Pancreas (tissue), 10 donors: ENCODE results near the gene GGACT. TPM values are rescaled to one million over a fixed set of nuclear protein-coding genes. Genes with fewer than 3 reads are reported as not detected.

ENCODE experiments used
- ATAC-seq, 4 donors: fragments of 200-7000 bp; cut with Tn5 transposase; one replicate each; pipeline versions ENCODE4 v1.8.0 to v1.9.1; 2020; ENCODE audit warnings: mild to moderate bottlenecking in 4 of 4, moderate library complexity in 4 of 4
- DNase-seq, 6 donors: peaks; one replicate each; pipeline ENCODE4 v3.0.0-alpha.2; 2020
- FAIRE-seq: peaks from 2 replicates; lab custom pipeline; 2012; peaks lifted over from hg19 to GRCh38; lab: Jason Lieb, UNC
- H3K27ac ChIP-seq, 4 donors: fragments of 200-600 bp; sonication (generic); 1 replicate in 3 of 4; 2 replicates in 1 of 4; pipeline versions ENCODE4 v1.5.0 to v1.8.0; 2020
- H3K27me3 ChIP-seq, 4 donors: fragments of 200-600 bp; one replicate each; pipeline ENCODE4 v1.8.0; 2021
- H3K36me3 ChIP-seq, 3 donors: fragments of 200-600 bp; sonication (generic) in 1 of 3; one replicate each; pipeline versions ENCODE4 v1.5.0 to v1.8.0; 2020 to 2021
- H3K4me1 ChIP-seq, 3 donors: fragments of 200-600 bp; one replicate each; pipeline ENCODE4 v1.8.0; 2021
- H3K4me3 ChIP-seq, 4 donors: fragments of 200-600 bp; sonication (generic) in 2 of 4; one replicate each; pipeline versions ENCODE4 v1.5.0 to v1.8.0; 2020 to 2021
- H3K9me3 ChIP-seq, 4 donors: fragments of 200-600 bp; one replicate each; pipeline ENCODE4 v1.8.0; 2021
- WGBS, 2 donors: extraction: QIAGEN DNeasy Blood & Tissue Kit; methylation state at CpG; one replicate each; pipeline ENCODE4 v1.1.7; 2013; 5-methylcytosine and 5-hydroxymethylcytosine counted together
- intact Hi-C, 3 donors: fragments of 100-400 bp; cut with DNase I; formaldehyde crosslinking; loops; one replicate each; pipeline versions ENCODE4 v1.11.1 to v1.14.2; 2022
- polyA plus RNA-seq, 2 donors: library from polyadenylated mRNA; stranded (reverse); fragments of 200-250 nt; gene quantifications; one replicate each; pipeline ENCODE4 v1.2.3, GENCODE V29; 2013
- total RNA-seq, 6 donors: library from RNA; stranded (reverse); fragmentation: NEBNext Ultra II Directional in 4 of 6; extraction: Animal tissue kit (Norgen Biotek cat#: 25700) in 4 of 6; gene quantifications; one replicate each; pipeline versions ENCODE4 v1.2.1 to v1.2.4, GENCODE V29; 2021 to 2023
- TF ChIP-seq, protein P1 (sequence below), 4 donors: fragments of 200-600 bp; sonication (generic) in 3 of 4; IDR thresholded peaks; one replicate each; pipeline versions ENCODE4 v1.5.0 to v1.8.0; 2021; ENCODE audit warnings: antibody characterized with exemption in 4 of 4
- donor health status: healthy with polysubstance abuse.
- donor health status: DM: no; HTN: no; CAD: no; lungs with moderate emphysema.
- donor health status: DM: no; HTN: no; CAD: no.
- donor health status: control.
- donor health status: control.
- donor health status: Bipolar disorder and iron deficiency.
- donor health status: DM: yes; HTN: yes; CAD: no.
- donor health status: DM: no; HTN: no; CAD: no.
- donor health status: DM: no; HTN: no; CAD: no.
- donor health status: DM: yes; HTN: yes; CAD: no.

The GGACT gene
- total and polyA plus RNA-seq, 8 donors, result 1.6 to 7.0 (median 6.1) TPM

DNA sequence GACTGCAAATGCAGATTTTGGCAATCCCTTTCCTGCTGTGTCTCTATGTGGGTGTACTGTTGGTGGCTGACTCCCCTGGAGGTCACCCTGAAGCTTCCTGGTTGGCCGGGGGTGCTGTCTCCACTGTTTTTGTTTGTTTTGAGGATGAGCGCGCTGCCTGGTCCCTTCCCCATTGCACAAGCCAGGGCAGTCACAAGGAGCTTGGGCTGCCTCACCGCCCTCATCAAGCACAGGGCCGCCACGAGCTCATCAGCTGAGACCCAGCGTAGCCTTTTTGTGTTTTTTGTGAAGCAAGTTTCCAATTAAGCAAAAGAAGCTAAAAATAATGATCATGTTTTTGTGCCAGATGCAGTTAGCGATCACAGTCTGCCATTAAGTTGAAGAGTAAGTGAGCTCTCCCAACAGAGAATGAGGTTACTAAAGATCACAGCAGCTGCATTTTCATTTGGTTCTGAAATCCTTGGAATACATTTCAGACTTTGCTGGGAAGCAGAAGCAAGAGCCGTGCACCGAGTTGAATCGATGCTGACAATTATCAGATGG, 57.8 kb downstream of the GGACT start:
- DNase-seq (no peak), FAIRE-seq (no peak), ATAC-seq (no peak)
- TF ChIP-seq, protein P1, sequence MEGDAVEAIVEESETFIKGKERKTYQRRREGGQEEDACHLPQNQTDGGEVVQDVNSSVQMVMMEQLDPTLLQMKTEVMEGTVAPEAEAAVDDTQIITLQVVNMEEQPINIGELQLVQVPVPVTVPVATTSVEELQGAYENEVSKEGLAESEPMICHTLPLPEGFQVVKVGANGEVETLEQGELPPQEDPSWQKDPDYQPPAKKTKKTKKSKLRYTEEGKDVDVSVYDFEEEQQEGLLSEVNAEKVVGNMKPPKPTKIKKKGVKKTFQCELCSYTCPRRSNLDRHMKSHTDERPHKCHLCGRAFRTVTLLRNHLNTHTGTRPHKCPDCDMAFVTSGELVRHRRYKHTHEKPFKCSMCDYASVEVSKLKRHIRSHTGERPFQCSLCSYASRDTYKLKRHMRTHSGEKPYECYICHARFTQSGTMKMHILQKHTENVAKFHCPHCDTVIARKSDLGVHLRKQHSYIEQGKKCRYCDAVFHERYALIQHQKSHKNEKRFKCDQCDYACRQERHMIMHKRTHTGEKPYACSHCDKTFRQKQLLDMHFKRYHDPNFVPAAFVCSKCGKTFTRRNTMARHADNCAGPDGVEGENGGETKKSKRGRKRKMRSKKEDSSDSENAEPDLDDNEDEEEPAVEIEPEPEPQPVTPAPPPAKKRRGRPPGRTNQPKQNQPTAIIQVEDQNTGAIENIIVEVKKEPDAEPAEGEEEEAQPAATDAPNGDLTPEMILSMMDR (IDR thresholded peaks at IDR 0.05), result no peak
- 62 to 74% methylated on average over 11 of the region's 11 CpGs for WGBS, 2 donors
- Histone ChIP-seq H3K4me3 (no peak overlapping the region), H3K4me1 (peaks cover 19 to 25% (median 22%) of the 10 kb centered on the region in 3 donors), H3K27me3 (no peaks in the 10 kb centered on the region), H3K9me3 (no peaks in the 10 kb centered on the region), H3K36me3 (no peaks in the 10 kb centered on the region), H3K27ac (no peak overlapping the region)
- intact Hi-C loops, result no loop called here

DNA sequence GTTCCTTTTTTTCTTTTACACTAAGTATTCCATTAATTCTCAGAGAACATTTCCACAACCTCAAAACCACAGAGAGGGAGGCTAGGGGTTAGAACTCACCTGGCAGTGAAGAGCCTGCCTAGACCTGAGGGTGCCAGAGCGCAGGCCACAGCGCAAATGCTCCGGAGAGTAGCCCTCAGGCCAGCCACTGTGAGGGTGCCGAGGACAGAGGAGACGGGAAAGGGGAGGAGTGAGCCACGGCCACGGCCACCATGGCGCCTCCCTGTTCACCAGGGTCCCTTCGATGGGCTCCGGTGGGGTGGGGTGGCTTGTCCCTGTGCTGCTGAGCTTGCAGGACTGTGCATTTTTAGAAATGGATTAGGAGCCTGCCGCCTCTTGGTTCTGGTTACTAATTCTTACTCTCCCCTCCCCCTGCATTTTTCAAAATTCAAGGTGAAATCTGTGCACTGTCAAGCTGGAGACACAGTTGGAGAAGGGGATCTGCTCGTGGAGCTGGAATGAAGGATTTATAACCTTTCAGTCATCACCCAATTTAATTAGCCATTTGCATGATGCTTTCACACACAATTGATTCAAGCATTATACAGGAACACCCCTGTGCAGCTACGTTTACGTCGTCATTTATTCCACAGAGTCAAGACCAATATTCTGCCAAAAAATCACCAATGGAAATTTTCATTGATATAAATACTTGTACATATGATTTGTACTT, 58.8 kb downstream of the GGACT start:
- FAIRE-seq, result no peak
- Histone ChIP-seq H3K4me3 (no peak overlapping the region), H3K4me1 (peaks cover 14 to 25% (median 22%) of the 10 kb centered on the region in 3 donors), H3K27me3 (no peaks in the 10 kb centered on the region), H3K36me3 (no peaks in the 10 kb centered on the region), H3K27ac (no peak overlapping the region), H3K9me3 (no peaks in the 10 kb centered on the region)
- no peak for ATAC-seq
- whole genome bisulfite sequencing, 2 donors, result 88 to 89% methylated on average over 15 of the region's 15 CpGs
- TF ChIP-seq, protein P1 (IDR thresholded peaks at IDR 0.05), result no peak
- intact Hi-C loops, result no loop called here
- DNase-seq, result no peak

DNA sequence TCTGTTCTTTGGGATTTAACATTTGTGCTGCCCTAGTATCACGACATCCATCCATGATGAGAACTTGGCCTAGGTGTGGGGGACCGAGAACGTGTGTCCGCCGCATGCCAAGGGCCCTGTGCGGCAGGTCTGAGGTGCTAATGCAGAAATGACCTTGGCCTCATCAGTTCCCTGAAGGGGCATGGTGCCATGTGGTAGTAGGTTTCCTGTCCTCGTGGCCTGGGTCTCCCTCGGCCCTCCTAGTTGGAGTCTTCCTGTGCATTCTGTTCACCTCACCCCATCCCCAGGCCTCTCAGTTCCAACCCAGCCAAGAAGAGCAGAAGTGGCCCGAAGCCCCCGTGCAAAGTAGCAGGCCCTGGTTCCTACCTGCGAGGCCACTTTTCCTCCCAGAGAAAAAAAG, 59.8 kb downstream of the GGACT start:
- TF ChIP-seq, protein P1 (IDR thresholded peaks at IDR 0.05), result no peak
- ATAC-seq (no peak), DNase-seq (no peak), FAIRE-seq (no peak)
- intact Hi-C loops, result no loop called here
- Histone ChIP-seq H3K27me3 (no peaks in the 10 kb centered on the region), H3K36me3 (no peaks in the 10 kb centered on the region), H3K27ac (no peak overlapping the region), H3K4me3 (no peak overlapping the region), H3K4me1 (peaks cover 4 to 15% (median 13%) of the 10 kb centered on the region in 3 donors), H3K9me3 (no peaks in the 10 kb centered on the region)
- 89 to 92% methylated on average over 11 of the region's 11 CpGs for WGBS, 2 donors

DNA sequence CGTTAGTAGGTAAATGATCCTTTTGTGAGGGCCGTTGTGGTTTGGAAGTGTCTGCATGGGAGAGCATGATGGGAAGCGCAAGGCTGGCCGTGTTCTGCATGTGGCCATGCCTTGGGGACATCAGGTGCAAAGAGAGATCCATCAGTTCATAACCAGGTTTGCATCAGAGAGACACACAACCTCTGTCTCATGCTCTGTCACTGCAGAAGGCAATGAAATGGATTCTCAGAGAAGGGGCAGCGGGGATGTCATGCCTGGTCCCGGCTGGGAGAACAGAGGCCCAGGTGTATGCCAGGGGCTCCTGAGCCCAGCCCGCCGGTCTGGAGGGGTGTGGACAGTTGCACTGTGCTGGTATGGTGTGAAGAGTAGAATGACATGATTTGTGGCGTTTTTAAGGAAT, 60.2 kb downstream of the GGACT start:
- TF ChIP-seq, protein P1 (IDR thresholded peaks at IDR 0.05), result no peak

DNA sequence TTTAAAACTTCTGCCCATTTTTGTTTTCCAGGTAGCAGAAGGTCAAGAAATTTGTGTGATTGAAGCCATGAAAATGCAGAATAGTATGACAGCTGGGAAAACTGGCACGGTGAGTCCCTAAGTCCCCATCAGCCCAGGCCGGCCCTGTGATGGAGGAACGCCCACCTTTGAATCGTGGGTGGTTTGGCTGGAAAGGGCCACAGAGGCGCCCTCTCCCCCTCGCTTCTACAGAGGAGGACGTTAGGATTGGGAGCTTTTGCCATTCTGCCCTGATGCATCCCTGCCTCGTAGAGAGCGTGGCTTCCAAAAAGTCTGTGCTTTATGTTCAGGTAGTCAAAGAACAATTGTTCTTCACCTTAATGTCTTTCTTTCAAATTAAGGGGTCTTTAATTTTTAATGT, 60.9 kb downstream of the GGACT start:
- 87 to 88% methylated on average over 9 of the region's 9 CpGs for WGBS, 2 donors
- Histone ChIP-seq H3K36me3 (no peaks in the 10 kb centered on the region), H3K4me3 (no peak overlapping the region), H3K27ac (no peak overlapping the region), H3K4me1 (peaks cover 0 to 6% (median 1%) of the 10 kb centered on the region in 3 donors), H3K9me3 (no peaks in the 10 kb centered on the region), H3K27me3 (no peaks in the 10 kb centered on the region)
- DNase-seq (no peak), ATAC-seq (no peak), FAIRE-seq (no peak)
- TF ChIP-seq, protein P1 (IDR thresholded peaks at IDR 0.05), result no peak
- intact Hi-C loops, result no loop called here

More for the DNA sequence above, 60.2 kb downstream of the GGACT start:
- no peak overlapping the region for H3K27ac ChIP-seq
- intact Hi-C loops, result no loop called here
- no peak overlapping the region for H3K4me3 ChIP-seq
- DNase-seq, result no peak
- no peak for FAIRE-seq
- WGBS, 2 donors, result 94 to 99% methylated on average over 9 of the region's 9 CpGs
- H3K4me1 ChIP-seq, result peaks cover 0 to 11% (median 8%) of the 10 kb centered on the region in 3 donors
- no peak for ATAC-seq
- no peaks in the 10 kb centered on the region for H3K27me3 ChIP-seq
- no peaks in the 10 kb centered on the region for H3K36me3 ChIP-seq
- H3K9me3 ChIP-seq, result no peaks in the 10 kb centered on the region
